NCI-H345 treated with DMSO at 0.1 percent for 48 hours (cell line): ENCODE results near the gene SCGB1A1.
A peak's percentile ranks its signal among the peaks of the same experiment; 100 is the strongest.
"Not testable (repeated sequence)": the region's sequence is repeated elsewhere in the genome, so short reads cannot be mapped to it uniquely, and the experiment has no call there.

ENCODE experiments used
- DNase-seq: peaks from one replicate; lab custom pipeline; 2025; ENCODE audit not compliant: unreplicated experiment; lab: John Stamatoyannopoulos, UW

Gene SCGB1A1

GRCh38 chr11:62418733-62419132 is at the start of gene SCGB1A1:
TSS of gene SCGB1A1 (plus strand) at chr11:62419033. CDS start at chr11:62419096, 63 bp downstream.
- DNase-seq = no peak

GRCh38 chr11:62370743-62371440 is 47.9 kb upstream of the SCGB1A1 start:
- no peak for DNase-seq

- DNase-seq = no peak
Observed at GRCh38 chr11:62372871-62373270, 46.0 kb upstream of the SCGB1A1 start.

- no peak for DNase-seq
Observed at GRCh38 chr11:62373464-62374119, 45.2 kb upstream of the SCGB1A1 start.

GRCh38 chr11:62374801-62375200 is 44.0 kb upstream of the SCGB1A1 start:
- no peak for DNase-seq

GRCh38 chr11:62378459-62379063 is 40.3 kb upstream of the SCGB1A1 start:
- not testable (repeated sequence) for DNase-seq

- DNase-seq = not testable (repeated sequence)
Observed at GRCh38 chr11:62379586-62379985, 39.2 kb upstream of the SCGB1A1 start.

- peak; percentile 49 for DNase-seq
Observed at GRCh38 chr11:62380821-62381245, 38.0 kb upstream of the SCGB1A1 start.

- DNase-seq = no peak
Observed at GRCh38 chr11:62383822-62384221, 35.0 kb upstream of the SCGB1A1 start.

- DNase-seq = not testable (repeated sequence)
Observed at GRCh38 chr11:62386083-62386482, 32.8 kb upstream of the SCGB1A1 start.

- DNase-seq = no peak
Observed at GRCh38 chr11:62387381-62387780, 31.5 kb upstream of the SCGB1A1 start.

- DNase-seq = no peak
Observed at GRCh38 chr11:62388999-62389398, 29.8 kb upstream of the SCGB1A1 start.

GRCh38 chr11:62390237-62390636 is 28.6 kb upstream of the SCGB1A1 start:
- DNase-seq = no peak

GRCh38 chr11:62390722-62391121 is 28.1 kb upstream of the SCGB1A1 start:
- no peak for DNase-seq

GRCh38 chr11:62391642-62392425 is 27.0 kb upstream of the SCGB1A1 start:
- no peak for DNase-seq

- DNase-seq = no peak
Observed at GRCh38 chr11:62392506-62392905, 26.3 kb upstream of the SCGB1A1 start.

- DNase-seq = no peak
Observed at GRCh38 chr11:62393061-62393611, 25.7 kb upstream of the SCGB1A1 start.

GRCh38 chr11:62393735-62394134 is 25.1 kb upstream of the SCGB1A1 start:
- no peak for DNase-seq

- peak; percentile 66 for DNase-seq
Observed at GRCh38 chr11:62394825-62395538, 23.9 kb upstream of the SCGB1A1 start.

- no peak for DNase-seq
Observed at GRCh38 chr11:62395885-62396551, 22.8 kb upstream of the SCGB1A1 start.
